ENCODE data around the gene CD1D.
A peak's percentile ranks its signal among the peaks of the same experiment; 100 is the strongest.

The CD1D gene

GRCh38 chr1:158191299-158191698 lies 10.6 kb downstream of the CD1D start:
- TF ChIP-seq ZFX (IDR thresholded peaks at IDR 0.05) (no peak), CTCF (conservative IDR thresholded peaks at IDR 0.05) (no peak)

GRCh38 chr1:158196461-158196860 lies 15.8 kb downstream of the CD1D start:
- no peak overlapping the region for H3K27ac ChIP-seq
- TF ChIP-seq ZFX (IDR thresholded peaks at IDR 0.05) (no peak), CTCF (conservative IDR thresholded peaks at IDR 0.05) (no peak)

More at GRCh38 chr1:158191299-158191698, 10.6 kb downstream of the CD1D start:
- H3K27ac ChIP-seq: no peak overlapping the region

- TF ChIP-seq CTCF (conservative IDR thresholded peaks at IDR 0.05) (no peak), ZFX (IDR thresholded peaks at IDR 0.05) (no peak)
Observed at GRCh38 chr1:158199849-158200248, 19.2 kb downstream of the CD1D start.

GRCh38 chr1:158200527-158200926 lies 19.8 kb downstream of the CD1D start:
- TF ChIP-seq ZFX (IDR thresholded peaks at IDR 0.05) (no peak), CTCF (conservative IDR thresholded peaks at IDR 0.05) (no peak)
- H3K27ac ChIP-seq: no peak overlapping the region

More at GRCh38 chr1:158199849-158200248, 19.2 kb downstream of the CD1D start:
- no peak overlapping the region for H3K27ac ChIP-seq

- no peak overlapping the region for H3K27ac ChIP-seq
- no peak for TF ChIP-seq ZFX (IDR thresholded peaks at IDR 0.05)
- peak; percentile 85 for TF ChIP-seq CTCF (conservative IDR thresholded peaks at IDR 0.05)
Observed at GRCh38 chr1:158203693-158204457, 23.2 kb downstream of the CD1D start.

GRCh38 chr1:158204458-158204827 lies 23.7 kb downstream of the CD1D start:
- no peak for TF ChIP-seq CTCF (conservative IDR thresholded peaks at IDR 0.05)
- no peak for TF ChIP-seq ZFX (IDR thresholded peaks at IDR 0.05)
- no peak overlapping the region for H3K27ac ChIP-seq

DNA sequence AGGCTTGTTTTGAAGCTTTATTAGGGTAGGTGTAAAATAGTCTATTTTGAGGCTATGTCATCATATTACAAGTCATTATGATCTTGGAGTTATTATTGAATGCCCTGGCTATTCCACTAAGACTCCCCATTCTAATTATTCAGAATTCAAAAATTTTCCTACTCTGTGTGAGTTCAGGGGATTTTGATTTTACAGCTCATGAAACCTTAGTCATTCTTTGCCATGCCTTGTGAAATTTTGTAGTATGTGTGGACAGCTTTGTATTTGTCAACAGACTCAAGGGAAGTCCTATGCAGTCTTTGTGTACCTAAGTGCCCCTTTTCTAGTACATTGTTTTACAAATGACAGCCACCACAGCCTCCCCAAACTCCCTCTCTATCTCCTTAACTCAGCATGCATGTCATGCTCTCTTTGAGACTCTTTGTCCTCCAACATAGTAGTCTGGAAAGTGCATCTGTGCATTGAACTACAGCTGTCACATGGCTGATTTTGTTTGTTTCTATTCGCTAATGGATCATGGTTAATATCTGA lies 28.0 kb downstream of the CD1D start:
- H3K27ac ChIP-seq: no peak overlapping the region
- TF ChIP-seq CTCF (conservative IDR thresholded peaks at IDR 0.05) (no peak), ZFX (IDR thresholded peaks at IDR 0.05) (no peak)

Measured in C4-2B (cell line).